Epidermal melanocyte (primary cell): ENCODE data around the gene LRRC9.
"Not testable (repeated sequence)": the region's sequence is repeated elsewhere in the genome, so short reads cannot be mapped to it uniquely, and the experiment has no call there.

Source experiments
- DNase-seq: peaks from one replicate; pipeline ENCODE4 v3.0.0; 2011; ENCODE audit warnings: low spot score; ENCODE audit not compliant: insufficient read length

The LRRC9 gene

DNA sequence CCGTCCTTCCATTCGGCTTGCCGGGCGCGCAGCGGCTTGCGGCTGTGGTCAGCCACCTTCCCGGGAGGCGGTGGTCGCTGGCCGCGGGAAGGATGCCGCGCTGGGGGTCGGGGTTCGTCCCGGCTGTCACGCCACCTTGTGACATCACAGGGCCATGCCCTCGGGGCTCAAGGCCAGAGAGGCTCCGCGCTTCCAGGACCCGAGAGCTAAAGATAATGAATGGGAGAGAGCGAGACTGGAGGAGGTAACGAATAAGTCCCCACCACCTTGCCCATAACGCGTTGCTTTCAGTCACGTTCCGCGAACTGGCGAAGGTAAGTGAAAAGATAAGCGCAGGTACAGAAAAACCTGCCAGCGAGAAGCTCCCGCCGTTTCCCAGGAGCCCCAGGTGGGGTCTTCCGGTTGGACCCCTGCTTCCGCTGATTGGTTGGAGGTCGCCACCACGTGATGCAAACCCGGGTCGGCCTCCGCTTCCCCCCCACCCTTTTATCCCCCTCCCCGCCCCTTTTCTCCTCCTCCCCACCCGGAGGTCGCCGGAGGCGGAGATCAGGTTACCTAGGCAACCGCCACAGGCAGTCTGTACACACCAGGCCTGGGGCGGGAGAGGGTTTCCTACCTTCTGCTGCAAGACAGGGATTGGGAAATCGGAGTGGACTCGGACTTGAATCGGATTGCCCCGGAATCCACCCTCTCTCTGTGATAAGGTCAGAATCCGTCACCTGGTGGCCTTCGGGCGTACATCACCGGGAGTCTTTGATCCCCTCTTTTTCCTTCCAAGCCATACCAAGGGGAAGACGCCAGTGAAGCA, at the start of gene LRRC9:
Gene LRRC9 (plus strand): TSS at position 575 of the 808 bp plus-strand sequence.
- no peak for DNase-seq

- no peak for DNase-seq
Observed at GRCh38 chr14:59870277-59871165, 49.4 kb upstream of the LRRC9 start, which contains the start of gene RTN1. RTN1 (minus strand) TSS chr14:59870776; CDS start chr14:59870630, 146 bp downstream.

DNA sequence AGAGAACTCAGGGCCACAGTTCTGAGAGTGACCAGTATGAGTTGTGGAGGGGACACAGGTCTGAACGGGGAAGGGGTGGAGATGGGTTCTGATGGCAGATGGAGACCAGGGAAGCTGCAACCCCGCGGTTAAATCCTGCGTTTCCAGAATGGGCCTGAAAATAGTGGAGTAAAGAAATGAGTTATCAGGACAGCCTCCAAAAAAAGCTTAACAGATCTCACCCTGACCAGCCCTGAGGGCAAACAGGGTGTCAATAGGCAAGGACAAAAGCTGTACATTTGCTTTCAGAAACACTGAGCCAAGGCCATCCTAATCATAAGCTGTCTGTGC, 48.8 kb upstream of the LRRC9 start:
- DNase-seq: no peak

GRCh38 chr14:59882957-59883356, 37.0 kb upstream of the LRRC9 start:
- DNase-seq: no peak

DNA sequence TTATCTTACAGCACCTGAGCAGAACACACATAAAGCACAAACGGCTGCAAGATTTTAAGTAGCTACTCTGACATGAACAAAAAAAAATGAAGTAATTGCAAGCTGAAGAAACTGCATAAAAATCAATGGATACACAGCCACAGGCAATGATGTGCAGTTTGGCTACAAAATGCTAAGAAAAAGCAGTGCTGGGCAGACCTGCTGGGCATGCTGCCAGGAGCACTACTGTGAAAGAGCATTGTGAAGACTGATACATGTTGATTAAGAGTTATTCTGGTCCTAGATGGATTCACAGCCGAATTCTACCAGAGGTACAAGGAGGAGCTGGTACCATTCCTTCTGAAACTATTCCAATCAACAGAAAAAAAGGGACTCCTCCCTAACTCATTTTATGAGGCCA, 29.3 kb upstream of the LRRC9 start:
- DNase-seq: no peak

DNA sequence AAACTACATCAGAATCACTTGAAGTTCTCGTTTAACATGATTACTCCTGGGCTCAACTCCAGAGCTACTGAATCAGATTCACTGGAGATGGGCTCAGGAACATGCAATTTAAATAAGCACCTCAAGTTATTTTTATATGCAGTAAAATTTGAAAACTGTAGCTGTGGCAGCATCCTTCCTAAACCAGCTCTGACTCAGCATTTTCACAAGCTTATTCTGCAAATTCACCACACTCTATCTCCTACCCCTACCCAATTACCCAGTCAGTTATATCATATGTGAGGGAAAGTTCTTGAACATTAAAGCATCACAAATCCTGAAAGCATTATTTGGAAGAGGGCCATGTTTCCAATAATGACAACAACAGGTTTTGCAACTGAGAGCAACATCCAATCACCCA, 24.2 kb upstream of the LRRC9 start:
- DNase-seq: no peak

GRCh38 chr14:59897757-59898383, 22.1 kb upstream of the LRRC9 start:
- no peak for DNase-seq

DNA sequence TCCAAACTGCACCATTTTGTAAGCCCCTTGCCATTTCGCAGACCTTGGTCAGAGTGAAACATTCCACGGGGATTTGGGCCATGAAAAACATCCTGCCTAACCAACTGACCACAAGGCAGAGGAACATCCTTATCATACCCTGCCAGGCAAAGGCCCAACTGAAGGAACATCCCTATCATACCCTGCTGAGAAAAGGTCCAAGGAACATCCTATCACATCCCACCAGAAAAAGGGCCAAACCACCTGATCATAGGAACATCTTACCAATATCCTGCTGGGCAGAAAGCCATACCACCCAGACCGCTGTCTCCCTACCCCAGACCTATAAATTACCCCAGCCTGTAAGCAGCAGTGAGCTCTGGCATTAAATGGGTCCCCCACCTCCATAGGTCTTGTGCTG, 19.4 kb upstream of the LRRC9 start:
- no peak for DNase-seq

GRCh38 chr14:59904184-59904583, 15.8 kb upstream of the LRRC9 start:
- no peak for DNase-seq

DNA sequence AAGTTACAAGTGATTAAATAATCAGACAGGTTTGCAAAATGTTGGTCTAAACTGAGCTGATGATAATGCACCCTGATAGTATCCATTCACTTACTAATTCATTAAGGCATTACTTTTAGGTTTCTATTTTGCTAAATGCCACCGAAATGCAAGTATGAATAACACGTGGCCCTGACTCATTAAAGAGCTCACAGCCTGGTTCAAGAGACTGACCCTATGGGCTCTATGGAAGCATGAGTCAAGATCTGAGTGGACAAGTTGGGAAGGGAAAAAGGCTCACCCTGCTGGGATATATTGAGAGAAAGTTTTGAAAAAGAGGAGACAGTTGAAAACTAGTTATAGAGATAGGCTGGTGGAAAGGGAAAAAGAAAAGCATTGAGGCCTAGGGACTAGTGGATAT, 14.8 kb upstream of the LRRC9 start:
- no peak for DNase-seq

DNA sequence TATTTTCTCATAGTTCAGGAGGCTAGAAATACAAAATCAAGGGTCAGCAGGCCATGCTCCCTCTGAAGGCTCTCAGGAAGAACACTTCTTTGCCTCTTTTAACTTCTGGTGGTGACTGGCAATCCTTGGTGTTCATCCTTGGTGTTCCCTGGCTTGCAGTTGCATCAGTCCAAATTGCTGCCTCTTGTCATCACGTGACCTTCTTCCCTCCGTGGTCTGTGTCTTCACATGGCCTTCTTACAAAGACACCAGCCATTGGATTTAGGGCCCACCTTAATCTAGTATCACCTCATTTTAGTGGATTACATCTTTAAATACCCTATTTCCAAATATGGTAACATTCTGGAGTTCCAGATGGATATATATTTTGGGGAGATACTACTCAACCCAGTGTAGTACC, 7.5 kb upstream of the LRRC9 start:
- no peak for DNase-seq

DNA sequence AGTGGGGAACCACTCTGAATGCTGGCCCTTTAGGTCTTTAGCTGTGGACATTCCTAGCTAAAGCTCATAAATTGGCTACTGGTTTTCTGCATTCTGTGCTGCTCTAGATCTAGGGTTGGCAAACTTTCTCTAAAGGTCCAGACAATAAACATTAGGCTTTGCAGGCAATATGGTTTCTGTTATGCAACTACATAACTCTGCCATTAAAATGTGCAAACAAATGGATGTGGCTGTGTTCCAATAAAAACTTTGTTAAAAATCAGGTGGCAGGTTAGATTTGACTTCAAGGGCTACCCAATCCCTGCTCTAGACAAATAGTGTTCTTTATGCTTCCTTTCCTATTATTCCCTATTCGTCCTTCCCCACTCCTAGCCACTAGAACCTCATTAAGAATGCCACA, 6.8 kb upstream of the LRRC9 start:
- no peak for DNase-seq

- DNase-seq: no peak
Observed at GRCh38 chr14:59918824-59919569, 947 bp upstream of the LRRC9 start.

DNA sequence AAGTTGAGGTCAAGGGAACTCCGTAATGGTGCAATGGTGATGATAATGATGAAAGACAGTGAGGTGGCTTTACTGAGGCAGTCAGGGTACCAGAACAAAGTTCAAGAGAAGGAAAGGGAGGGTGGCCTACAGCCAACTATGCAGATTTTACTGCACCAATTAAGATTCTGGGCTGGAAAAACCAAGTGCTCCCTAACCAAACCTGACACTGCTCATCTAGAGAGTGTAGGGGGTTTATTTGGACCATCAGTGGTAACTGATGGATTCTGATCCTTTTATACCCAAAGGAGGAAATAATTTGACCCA, 387 bp downstream of the LRRC9 start:
- no peak for DNase-seq

DNA sequence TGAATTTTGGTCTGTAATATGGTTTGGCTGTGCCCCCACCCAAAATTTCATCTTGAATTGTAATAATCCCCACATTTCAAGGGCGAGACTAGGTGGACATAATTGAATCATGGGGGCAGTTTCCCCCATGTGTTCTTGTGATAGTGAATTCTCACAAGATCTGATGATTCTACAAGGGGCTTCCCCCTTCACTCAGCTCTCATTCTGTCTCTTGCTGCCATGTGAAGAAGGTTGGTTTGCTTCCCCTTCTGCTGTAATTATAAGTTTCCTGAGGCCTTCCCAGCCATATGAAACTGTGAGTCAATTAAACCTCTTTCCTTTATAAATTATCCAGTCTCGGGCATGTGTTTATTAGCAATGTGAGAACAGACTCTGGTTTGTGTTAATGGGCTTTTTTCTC, 5.9 kb downstream of the LRRC9 start:
- DNase-seq: no peak

DNA sequence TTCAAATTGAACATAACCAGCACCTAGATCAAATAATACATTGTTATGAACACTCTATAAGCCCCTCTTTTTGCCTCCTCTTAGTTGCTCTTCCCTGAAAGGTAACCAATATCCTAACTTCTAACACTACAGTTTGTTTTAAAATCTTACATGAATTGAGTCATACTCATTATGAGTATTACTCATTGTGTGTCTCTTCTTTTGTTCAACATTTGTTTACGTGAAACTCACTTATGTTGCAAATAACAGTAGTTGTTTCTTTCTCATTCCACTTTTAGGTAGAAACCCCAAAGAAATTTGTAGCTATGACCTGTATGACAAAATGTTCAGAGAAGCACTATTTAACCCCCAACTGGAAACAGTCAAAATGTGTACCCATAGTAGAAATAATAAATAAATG, 6.6 kb downstream of the LRRC9 start:
- no peak for DNase-seq

- no peak for DNase-seq
Observed at GRCh38 chr14:59931237-59931636, 11.3 kb downstream of the LRRC9 start.

DNA sequence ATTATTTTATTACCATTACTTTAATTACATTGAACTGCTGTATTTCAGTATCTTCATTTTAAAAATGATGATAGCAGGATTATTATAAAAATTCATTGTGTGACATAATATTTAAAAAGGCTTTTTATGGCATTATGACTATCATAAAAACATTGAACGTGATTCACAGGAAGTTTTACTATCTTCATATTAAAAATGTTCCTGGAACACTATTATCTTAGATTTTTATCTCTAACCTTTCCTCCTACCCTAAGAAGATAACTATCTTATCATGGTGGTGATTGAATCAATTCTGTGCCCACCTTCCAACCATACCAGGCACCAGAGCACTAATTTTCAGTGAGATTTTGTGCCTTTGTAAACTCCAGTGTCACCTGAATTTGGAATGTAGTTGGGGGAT, 16.2 kb downstream of the LRRC9 start:
- DNase-seq: no peak

GRCh38 chr14:59939828-59940227, 19.9 kb downstream of the LRRC9 start:
- no peak for DNase-seq

- not testable (repeated sequence) for DNase-seq
Observed at GRCh38 chr14:59942296-59942862, 22.4 kb downstream of the LRRC9 start.

GRCh38 chr14:59944909-59945308, 25.0 kb downstream of the LRRC9 start:
- DNase-seq: no peak
